Measurements from ENCODE around the gene ANKZF1. TPM values are rescaled to one million over a fixed set of nuclear protein-coding genes. Genes with fewer than 3 reads are reported as not detected.

Gene ANKZF1
- polyA plus RNA-seq, 1 of the 3 experiments (the other 2 are of a cell fraction): 22.3 TPM

- H3F3A ChIP-seq (replicated peaks; ENCODE audit: insufficient read depth): peaks cover 15% of the 10 kb centered on the region
- H3K4me1 ChIP-seq (ENCODE audit: control insufficient read depth in 1 of 2, insufficient read depth in 2 of 2, low read depth in 1 of 2, low read length in 1 of 2): peaks cover 13 to 20% of the 10 kb centered on the region in 2 experiments; a peak in 3 of 4 replicates
- no peaks in the 10 kb centered on the region for H4K20me1 ChIP-seq (ENCODE audit: insufficient read depth)
- H3K9me3 ChIP-seq: no peaks in the 10 kb centered on the region
- CTCF ChIA-PET: interaction anchor here (1.2 to 4.0 kb wide), 4 partner anchors 8 to 86 kb away, joined by 3 to 26 read pairs (median 4); partner anchors contain the start of gene ABCB6
- no peak overlapping the region for H3K4me3 ChIP-seq (ENCODE audit: low read depth in 2 of 2, low read length in 1 of 2)
- TF ChIP-seq FOXJ3 (CRISPR knock-in tag; IDR thresholded peaks at IDR 0.05) (no peak), FOXM1 (IDR thresholded peaks at IDR 0.05; ENCODE audit: low read depth) (no peak), RAD21 (IDR thresholded peaks at IDR 0.05; ENCODE audit: low read length) (no peak), JUND (IDR thresholded peaks at IDR 0.05) (no peak), EP300 (IDR thresholded peaks at IDR 0.05; ENCODE audit: borderline replicate concordance in 1 of 2, low read depth in 1 of 2, low read length in 1 of 2) (no peak), TAF1 (IDR thresholded peaks at IDR 0.05; ENCODE audit: borderline replicate concordance, low read depth, low read length) (no peak), NFIC (IDR thresholded peaks at IDR 0.05; ENCODE audit: borderline replicate concordance) (no peak), ELF1 (IDR thresholded peaks at IDR 0.05) (no peak), REST (IDR thresholded peaks at IDR 0.05; ENCODE audit: low read depth, low read length) (no peak), SMC3 (IDR thresholded peaks at IDR 0.05; ENCODE audit: low read depth, low read length) (no peak), EZH2phosphoT487 (IDR thresholded peaks at IDR 0.05; ENCODE audit: borderline replicate concordance, low read depth) (no peak), FOSL2 (IDR thresholded peaks at IDR 0.05; ENCODE audit: borderline replicate concordance, low read depth) (no peak), ZBTB33 (IDR thresholded peaks at IDR 0.05; ENCODE audit: borderline replicate concordance, low read depth) (no peak), PBX3 (IDR thresholded peaks at IDR 0.05) (no peak), TCF12 (IDR thresholded peaks at IDR 0.05) (no peak), YY1 (IDR thresholded peaks at IDR 0.05; ENCODE audit: low read depth) (no peak), CTCF (IDR thresholded peaks at IDR 0.05) (no peak), TEAD4 (IDR thresholded peaks at IDR 0.05; ENCODE audit: borderline replicate concordance, insufficient read depth) (no peak), POLR2AphosphoS5 (IDR thresholded peaks at IDR 0.05; ENCODE audit: low read depth, low read length) (no peak)
- H3K9me2 ChIP-seq: no peaks in the 10 kb centered on the region
- WGBS (ENCODE audit: low lambda C conversion rate): 86% methylated on average over 14 of the region's 18 CpGs
- no peak overlapping the region for H3K27ac ChIP-seq (ENCODE audit: low read depth in 2 of 2, low read length in 1 of 2)
- POLR2A ChIA-PET: interaction anchor here (4.6 kb wide), 1 partner anchor 8 kb away, joined by 52 read pairs; the partner anchor contains the start of gene ABCB6
- no peak overlapping the region for H2AFZ ChIP-seq (ENCODE audit: low read depth)
- peaks cover 13 to 43% of the 10 kb centered on the region in 2 experiments for H3K36me3 ChIP-seq (replicated peaks in 1 of 2; ENCODE audit: control insufficient read depth in 1 of 2, insufficient read depth in 2 of 2, low read length in 1 of 2)
- no peak overlapping the region for H3K9ac ChIP-seq
- H3K79me2 ChIP-seq (ENCODE audit: insufficient read depth): no peaks in the 10 kb centered on the region
- no peak for DNase-seq
- H3K27me3 ChIP-seq (ENCODE audit: insufficient read depth): no peaks in the 10 kb centered on the region
- no peak overlapping the region for H3K4me2 ChIP-seq
These were observed 20.1 kb upstream of the ANKZF1 start for GRCh38 chr2:219209236-219210195.

Measured in SK-N-SH (cell line).